ENCODE data around the gene ST8SIA5.

ST8SIA5 gene

DNA sequence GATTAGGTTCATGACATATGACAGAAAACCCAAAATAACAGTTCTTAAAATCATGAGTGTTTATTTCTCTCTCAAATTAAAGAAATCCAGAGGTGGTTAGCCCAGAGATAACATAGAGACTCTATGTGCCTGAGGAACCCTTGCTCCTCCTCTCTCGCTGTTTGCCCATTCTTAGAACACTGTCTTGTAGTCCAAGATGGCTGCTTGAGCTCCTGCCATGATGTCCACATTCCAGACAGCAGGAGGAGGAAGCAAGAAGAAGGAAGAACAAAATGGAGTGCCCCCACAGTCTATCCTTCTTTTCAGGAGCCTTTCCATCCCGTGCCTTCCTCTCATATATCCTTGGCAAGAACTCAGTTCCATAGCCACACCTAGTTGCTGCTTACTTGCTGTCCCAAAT lies 13.9 kb upstream of the ST8SIA5 start:
- H3K4me3 ChIP-seq (ENCODE audit: low read depth in 1 of 2, low read length in 2 of 2): no peak overlapping the region
- no peaks in the 10 kb centered on the region for H3K9me3 ChIP-seq (ENCODE audit: insufficient read depth, low read length, severe bottlenecking)
- TF ChIP-seq EZH2 (IDR thresholded peaks at IDR 0.05; ENCODE audit: borderline replicate concordance, low read depth, low read length, severe bottlenecking) (no peak), CTCF (IDR thresholded peaks at IDR 0.05; ENCODE audit: borderline replicate concordance, extremely low read depth, low read length, poor library complexity, severe bottlenecking) (no peak)
- H3K79me2 ChIP-seq (ENCODE audit: insufficient read depth, low read length): no peaks in the 10 kb centered on the region
- H3K27me3 ChIP-seq (ENCODE audit: insufficient read depth, low read length, poor library complexity): no peaks in the 10 kb centered on the region
- ATAC-seq (ENCODE audit: insufficient read depth, low read depth) (no peak), DNase-seq (no peak)
- no peak overlapping the region for H3K4me2 ChIP-seq (ENCODE audit: insufficient read depth, low read length)
- no peaks in the 10 kb centered on the region for H3K4me1 ChIP-seq (ENCODE audit: insufficient read depth, low read length)
- no peaks in the 10 kb centered on the region for H4K20me1 ChIP-seq (ENCODE audit: insufficient read depth, low read length)
- no peaks in the 10 kb centered on the region for H3K36me3 ChIP-seq (ENCODE audit: insufficient read depth, low read length)
- H2AFZ ChIP-seq (ENCODE audit: low read depth, low read length): no peak overlapping the region
- no peak overlapping the region for H3K27ac ChIP-seq (ENCODE audit: low read length)
- H3K9ac ChIP-seq (ENCODE audit: low read depth, low read length): no peak overlapping the region

DNA sequence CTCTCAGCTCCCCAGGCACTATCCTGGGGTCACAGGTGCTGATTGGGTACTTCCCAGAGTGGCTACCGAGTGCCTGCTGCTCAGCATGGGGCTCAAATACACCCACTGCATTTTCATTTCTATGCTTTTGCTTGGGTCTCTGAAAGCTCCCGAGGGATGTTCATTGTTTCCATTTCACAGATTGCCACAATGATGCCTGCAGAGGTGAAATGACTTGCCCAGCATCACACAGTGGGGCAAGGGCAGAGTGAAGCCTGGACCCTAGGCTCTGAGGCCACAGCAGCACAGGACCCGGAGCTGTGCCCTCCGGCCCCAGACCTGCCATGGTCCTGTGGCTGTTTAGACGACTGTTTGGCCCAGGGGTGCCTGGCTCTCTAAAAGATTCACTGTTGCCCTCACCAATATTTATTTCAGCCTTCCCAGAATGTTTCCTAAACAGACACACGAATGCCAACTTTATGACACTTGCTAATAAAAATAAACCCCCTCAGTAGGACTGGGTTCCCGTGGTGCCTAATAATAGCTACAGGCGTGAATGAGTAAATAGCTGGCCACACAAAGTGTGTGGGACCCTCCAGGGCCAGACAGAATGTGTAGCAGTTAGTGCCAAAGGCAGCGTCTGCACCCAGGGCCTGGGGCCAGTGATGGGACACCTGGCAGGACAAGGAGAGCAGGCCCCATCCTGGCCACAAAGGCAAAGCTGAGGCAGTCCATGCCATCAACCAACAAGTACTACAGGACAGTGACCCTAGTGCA lies 11.5 kb upstream of the ST8SIA5 start:
- Histone ChIP-seq H3K79me2 (ENCODE audit: insufficient read depth, low read length) (no peaks in the 10 kb centered on the region), H3K27me3 (ENCODE audit: insufficient read depth, low read length, poor library complexity) (no peaks in the 10 kb centered on the region), H3K9me3 (ENCODE audit: insufficient read depth, low read length, severe bottlenecking) (no peaks in the 10 kb centered on the region), H3K4me1 (ENCODE audit: insufficient read depth, low read length) (no peaks in the 10 kb centered on the region), H3K27ac (ENCODE audit: low read length) (no peak overlapping the region), H3K9ac (ENCODE audit: low read depth, low read length) (no peak overlapping the region), H3K4me3 (ENCODE audit: low read depth in 1 of 2, low read length in 2 of 2) (no peak overlapping the region), H3K4me2 (ENCODE audit: insufficient read depth, low read length) (no peak overlapping the region), H4K20me1 (ENCODE audit: insufficient read depth, low read length) (no peaks in the 10 kb centered on the region), H2AFZ (ENCODE audit: low read depth, low read length) (no peak overlapping the region), H3K36me3 (ENCODE audit: insufficient read depth, low read length) (no peaks in the 10 kb centered on the region)
- DNase-seq (no peak), ATAC-seq (ENCODE audit: insufficient read depth, low read depth) (no peak)
- TF ChIP-seq CTCF (IDR thresholded peaks at IDR 0.05; ENCODE audit: borderline replicate concordance, extremely low read depth, low read length, poor library complexity, severe bottlenecking) (no peak), EZH2 (IDR thresholded peaks at IDR 0.05; ENCODE audit: borderline replicate concordance, low read depth, low read length, severe bottlenecking) (no peak)

DNA sequence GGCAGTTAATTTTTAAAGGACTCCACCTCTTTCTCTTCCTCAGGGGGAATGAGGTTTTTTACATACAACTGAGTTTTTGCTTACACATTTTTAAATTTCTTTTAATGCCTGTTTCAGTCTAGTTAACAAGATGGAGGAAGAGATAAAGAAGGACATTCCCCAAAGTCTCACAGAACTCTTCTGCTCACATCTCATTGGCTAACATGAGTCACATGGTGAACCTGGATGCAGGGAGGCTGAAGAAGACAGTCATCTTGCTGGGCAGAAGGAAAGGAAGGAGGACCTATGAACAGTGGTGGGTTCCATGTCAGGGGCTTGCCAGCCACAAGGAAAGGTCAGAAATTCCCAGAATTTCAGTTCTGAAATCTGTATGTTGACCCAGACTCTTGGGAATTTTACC lies 10.4 kb upstream of the ST8SIA5 start:
- Histone ChIP-seq H3K4me2 (ENCODE audit: insufficient read depth, low read length) (no peak overlapping the region), H3K27me3 (ENCODE audit: insufficient read depth, low read length, poor library complexity) (no peaks in the 10 kb centered on the region), H3K36me3 (ENCODE audit: insufficient read depth, low read length) (no peaks in the 10 kb centered on the region), H3K4me1 (ENCODE audit: insufficient read depth, low read length) (no peaks in the 10 kb centered on the region), H2AFZ (ENCODE audit: low read depth, low read length) (no peak overlapping the region), H3K27ac (ENCODE audit: low read length) (no peak overlapping the region), H3K9ac (ENCODE audit: low read depth, low read length) (no peak overlapping the region), H3K4me3 (ENCODE audit: low read depth in 1 of 2, low read length in 2 of 2) (no peak overlapping the region), H3K9me3 (ENCODE audit: insufficient read depth, low read length, severe bottlenecking) (no peaks in the 10 kb centered on the region), H4K20me1 (ENCODE audit: insufficient read depth, low read length) (no peaks in the 10 kb centered on the region), H3K79me2 (ENCODE audit: insufficient read depth, low read length) (no peaks in the 10 kb centered on the region)
- DNase-seq (no peak), ATAC-seq (ENCODE audit: insufficient read depth, low read depth) (no peak)
- no peak for TF ChIP-seq EZH2 (IDR thresholded peaks at IDR 0.05; ENCODE audit: borderline replicate concordance, low read depth, low read length, severe bottlenecking)
- TF ChIP-seq CTCF (IDR thresholded peaks at IDR 0.05; ENCODE audit: borderline replicate concordance, extremely low read depth, low read length, poor library complexity, severe bottlenecking): no peak
